Amniotic stem cell (primary cell): Measurements from ENCODE around the gene ARSB.

Source experiments
- DNase-seq: peaks from one replicate; lab custom pipeline; 2025; lab: John Stamatoyannopoulos, UW

ARSB gene

DNA sequence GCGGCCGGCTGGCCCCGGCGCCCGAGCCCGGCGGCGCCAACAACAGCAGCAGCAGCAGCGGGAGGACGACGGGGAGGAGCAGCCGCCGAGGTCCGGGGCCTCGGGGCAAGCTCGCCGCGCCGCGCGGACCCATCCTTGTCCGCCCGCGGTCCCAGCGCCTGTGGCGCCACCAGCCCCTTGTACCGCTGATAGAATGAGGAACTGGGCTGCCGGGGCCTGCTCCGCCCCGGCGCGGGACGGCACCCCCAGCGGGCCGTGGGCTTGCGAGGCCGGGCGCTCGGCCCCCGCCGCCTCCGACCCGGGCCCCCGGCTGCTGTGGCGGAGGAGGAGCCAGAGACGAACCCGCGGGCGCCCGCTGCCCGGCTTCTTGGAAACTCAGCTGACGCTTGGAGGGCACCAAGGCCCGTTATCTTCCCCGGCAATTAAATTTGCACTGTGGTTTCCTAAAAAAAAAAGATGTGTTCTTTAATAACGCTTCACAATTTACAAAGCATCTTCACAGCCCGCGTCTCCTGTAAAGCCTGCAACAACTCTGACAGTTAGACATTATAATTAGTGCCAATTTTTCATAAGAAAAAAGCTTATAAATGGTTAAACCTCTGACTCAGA, at the start of gene ARSB:
TSS of gene ARSB (minus strand) at position 195 of the 609 bp plus-strand sequence. CDS start at position 133, 62 bp downstream.
- no peak for DNase-seq

DNA sequence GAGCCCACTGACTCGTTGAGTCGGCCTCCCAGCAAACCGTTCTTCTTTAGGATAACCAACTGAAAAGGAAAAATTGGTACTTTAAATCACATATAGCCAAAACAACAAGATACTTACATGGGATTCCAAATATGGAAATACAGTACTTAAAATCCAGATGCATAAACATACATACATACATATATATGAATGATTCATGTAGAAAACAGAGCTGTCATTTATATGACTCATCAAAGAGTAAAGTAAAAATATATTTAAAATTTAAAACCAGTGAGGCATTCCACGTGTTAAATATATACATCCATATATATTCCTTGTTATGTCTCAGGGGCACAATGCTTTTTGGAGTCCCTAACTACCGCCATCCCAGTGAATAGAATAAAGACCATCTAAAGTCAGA, 47.7 kb upstream of the ARSB start:
- no peak for DNase-seq

DNA sequence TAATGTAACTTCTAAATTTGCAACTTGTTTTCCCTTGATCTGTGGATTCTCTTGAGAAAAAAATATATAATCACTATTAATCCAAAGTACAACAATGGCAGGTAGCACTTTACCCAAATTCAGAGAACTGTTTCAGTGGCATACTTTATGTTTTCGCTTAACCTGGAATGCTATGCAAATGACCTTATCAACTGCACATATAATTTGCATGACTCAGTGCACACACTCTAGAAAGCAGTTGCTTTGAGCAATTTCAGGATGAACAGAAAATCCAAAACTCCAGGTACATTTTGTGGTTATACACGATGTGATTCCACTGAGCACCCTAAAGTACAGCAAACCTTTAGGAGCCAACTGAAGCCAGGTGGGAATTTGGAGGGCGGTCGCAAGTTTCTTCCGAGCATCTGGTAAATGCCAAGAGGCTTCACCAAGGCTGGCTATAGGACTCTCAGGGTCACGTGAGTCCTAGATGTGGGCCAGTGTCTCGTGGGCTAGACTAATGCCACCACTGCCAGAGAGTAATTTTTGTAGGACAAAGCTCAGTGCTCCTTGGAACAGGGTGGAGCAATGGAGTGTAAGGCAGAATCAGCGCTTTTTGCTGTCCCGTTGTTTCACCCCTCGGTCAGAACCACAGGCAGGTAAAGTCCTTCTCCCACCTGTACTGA, 47.1 kb upstream of the ARSB start:
- no peak for DNase-seq

DNA sequence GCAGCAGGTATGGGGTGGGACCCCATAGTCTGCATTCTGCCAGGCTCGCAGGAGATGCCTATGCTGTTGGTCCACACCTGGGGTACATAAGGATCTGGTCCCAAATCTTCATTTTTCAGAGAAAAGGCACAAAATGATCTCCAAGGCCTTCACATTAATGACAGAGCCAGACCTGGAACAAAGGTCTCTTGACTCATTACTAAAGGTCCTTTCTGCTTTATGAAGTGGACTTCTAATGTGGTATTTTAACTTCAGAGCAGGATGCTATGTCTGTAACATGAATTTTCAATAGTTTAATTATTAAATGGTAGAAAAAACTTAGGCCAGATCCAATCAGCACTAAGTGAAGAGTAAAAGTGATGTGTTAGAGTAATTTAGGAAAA, 46.4 kb upstream of the ARSB start:
- DNase-seq, result no peak

DNA sequence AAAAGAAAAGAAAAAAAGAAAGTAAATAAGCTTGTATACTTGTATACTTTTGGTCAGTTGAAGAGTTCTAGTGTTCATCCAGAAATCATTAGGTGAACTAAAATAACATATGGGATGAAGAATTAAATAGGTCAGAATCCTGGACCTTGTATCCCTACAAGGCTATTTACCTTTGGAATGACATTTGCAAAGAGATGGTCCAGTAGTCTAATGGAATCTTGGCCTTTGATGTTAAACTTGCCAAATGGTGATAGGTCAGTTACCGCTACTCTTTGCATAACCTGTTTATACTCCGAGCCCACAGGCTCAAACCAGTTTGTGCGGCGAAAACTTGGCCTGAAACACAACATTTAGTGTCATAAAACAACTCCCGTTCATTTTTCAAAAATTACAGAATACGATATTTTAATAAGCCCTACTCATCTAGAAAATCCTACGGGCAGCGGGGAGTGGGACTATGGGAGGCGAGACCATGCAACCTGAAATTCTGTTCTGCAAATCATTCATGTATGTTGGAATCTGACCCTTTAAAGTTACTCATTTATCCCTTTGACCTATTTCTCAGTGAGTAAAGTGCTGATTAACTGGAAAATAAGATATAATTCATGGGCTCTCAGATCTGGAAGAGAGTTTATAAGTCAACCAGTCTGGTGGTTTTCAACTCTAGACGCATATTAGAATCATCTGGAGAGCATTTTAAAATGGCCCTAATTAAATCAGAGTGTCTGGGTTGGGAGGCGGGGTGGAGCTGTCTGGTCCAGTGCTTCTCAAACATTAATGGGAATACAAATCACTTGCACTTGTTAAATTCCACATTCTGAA, 45.8 kb upstream of the ARSB start:
- DNase-seq, result no peak

DNA sequence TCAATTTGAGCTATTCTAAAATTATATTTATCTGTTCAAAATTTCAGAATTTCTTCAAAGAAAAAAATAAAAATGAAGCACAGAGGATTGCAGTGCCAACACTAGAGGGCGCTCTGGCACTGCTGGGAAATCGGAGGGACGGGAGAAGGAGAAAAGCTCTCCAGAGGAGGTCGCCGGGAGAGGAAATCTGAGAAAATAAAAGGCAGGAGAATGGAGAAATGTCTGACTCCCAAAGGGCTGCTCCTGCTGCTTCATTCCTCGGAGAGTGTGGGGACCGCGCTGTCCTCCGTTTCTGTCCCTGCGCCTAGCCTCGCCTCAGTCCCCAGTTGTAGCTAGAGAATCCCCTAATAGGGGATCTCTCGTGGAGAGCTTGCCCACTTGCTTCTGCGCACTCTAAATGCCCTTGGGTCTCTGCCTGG, 40.0 kb upstream of the ARSB start:
- DNase-seq, result peak; percentile 21

DNA sequence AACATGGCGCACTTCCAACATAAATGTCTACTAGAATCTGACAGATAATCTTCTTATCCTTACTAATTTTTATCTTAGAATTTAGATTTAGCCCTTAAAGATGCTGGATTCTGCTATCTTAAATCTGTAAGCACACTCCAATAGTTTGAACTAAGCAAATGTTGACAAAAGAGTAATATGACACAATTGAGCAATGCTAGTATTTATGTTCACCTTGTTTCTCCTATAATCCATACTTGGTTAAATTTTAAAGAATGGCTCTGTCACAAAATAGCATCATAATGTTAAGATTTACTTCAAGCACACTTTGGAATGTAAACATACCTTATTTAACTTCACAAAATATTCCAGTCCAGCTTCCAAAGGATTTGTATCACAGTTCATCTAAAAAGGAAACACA, 38.8 kb upstream of the ARSB start:
- DNase-seq, result no peak

DNA sequence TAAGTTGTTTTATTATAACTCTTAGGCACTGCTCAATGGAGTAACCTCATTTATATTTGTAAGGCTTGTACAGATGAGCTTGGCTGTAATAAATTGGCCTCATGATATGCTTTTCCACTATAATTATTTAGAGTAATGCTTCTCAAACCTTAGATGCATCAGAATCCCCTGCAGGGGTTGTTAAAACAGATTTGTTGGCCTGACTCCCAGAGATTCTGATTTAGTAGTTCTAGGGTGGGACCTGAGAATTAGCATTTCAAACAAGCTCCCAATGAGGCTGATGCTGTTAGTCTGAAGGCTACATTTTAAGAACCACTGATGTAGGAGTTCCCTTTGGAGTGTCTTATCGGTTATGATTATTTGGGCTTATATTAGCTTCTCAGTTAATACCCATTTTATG, 38.2 kb upstream of the ARSB start:
- DNase-seq, result no peak

DNA sequence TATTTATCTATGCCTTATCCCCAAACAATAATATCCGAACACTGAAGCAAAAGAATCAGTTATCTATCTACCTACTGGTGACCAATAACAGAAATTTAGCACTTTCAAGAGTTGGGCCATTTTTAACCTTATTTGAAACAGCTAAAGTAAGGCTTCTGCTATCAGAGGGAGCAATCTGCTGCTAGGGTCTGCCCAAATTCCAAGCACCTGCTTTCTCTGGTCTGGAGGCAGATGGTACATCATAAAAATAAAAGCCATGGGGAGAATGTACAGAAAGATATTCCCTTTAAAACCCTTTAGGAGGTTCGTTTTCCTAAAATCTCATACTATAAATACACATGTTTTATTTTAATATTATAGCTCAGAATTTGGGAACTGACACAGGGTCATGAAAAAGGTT, 37.7 kb upstream of the ARSB start:
- no peak for DNase-seq

DNA sequence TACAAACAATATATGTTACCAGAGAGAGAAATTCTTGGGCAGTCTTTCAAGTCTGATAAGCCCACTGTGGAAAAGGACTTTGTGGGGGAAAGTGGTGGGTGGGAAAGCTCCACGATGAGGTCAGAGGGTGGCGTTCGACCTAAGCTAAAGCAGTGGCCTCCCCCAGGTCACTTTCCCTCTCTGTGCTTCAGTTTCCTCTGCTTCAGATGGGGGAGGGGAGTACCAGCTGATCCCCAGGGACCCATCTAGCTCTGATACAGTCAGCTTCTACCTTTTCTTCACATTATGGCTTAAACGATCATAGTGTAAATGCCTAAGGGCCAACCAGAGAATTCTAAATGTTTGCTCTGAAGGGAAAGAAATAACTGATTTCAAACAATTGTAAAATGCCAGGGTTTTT, 36.6 kb upstream of the ARSB start:
- no peak for DNase-seq

DNA sequence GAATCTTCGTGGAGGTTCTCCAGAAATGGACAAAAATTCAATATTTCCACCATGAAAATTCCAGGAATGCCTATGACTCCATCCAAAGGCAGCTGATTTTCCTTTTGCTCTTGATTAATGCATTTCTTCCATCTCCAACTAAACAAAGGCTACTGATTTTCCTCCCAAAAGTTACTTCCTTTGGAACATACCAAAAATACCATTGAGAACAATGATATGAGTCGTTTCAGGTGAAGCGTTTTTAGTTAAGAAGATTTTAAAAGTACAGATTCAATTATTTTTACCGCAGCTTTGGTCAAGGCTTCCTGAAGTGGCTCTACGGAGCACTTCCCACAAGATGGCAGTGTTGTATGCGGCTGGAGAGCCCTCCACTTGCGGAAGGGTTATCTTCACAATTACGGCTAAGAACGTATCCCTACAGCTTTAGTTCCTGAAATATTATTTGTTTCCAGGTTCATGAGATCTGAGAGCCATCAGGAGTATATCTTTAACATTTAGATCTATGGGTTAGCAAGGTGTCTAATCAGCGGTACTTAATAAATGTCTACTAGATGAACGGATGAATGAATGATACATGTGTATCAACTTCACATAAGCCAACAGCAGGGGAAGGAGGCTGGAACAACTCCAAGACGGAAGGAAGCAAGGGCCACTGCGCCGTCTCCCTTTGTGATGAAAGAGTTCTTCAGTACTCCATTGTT, 35.9 kb upstream of the ARSB start:
- DNase-seq, result peak; percentile 29

DNA sequence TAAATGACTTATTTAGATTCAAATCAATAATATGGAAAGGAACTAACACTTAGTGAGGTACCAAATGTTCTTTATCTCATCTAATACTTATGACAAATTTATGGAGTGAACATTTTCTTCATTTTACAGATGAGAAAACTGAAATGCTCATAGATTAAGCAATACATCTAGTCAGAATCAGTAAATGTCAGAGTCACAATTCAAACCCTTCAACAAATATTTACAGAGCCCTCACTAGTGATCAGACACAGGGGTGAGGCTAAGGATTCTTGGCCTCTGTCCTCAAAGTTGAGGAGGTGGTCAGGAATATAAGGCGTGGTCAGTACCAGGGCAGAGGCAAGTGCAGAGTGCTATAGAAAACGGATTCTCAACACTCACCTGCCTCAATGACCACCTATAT, 29.5 kb upstream of the ARSB start:
- DNase-seq, result no peak

DNA sequence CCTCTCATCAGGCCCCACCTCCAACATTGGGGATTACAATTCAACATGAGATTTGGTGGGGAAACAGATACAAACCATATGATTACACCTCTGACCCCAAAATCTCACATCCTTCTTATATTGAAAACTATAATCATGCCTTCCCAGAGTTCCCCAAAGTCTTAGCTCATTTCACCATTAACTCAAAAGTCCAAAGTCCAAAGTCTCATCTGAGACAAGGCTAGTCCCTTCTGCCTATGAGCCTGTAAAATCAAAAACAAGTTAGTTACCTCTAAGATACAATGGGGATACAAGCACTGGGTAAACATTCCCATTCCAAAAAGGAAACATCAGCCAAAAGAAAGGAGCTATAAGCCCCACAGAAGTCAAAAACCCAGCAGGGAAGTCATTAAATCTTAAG, 26.8 kb upstream of the ARSB start:
- DNase-seq, result no peak

DNA sequence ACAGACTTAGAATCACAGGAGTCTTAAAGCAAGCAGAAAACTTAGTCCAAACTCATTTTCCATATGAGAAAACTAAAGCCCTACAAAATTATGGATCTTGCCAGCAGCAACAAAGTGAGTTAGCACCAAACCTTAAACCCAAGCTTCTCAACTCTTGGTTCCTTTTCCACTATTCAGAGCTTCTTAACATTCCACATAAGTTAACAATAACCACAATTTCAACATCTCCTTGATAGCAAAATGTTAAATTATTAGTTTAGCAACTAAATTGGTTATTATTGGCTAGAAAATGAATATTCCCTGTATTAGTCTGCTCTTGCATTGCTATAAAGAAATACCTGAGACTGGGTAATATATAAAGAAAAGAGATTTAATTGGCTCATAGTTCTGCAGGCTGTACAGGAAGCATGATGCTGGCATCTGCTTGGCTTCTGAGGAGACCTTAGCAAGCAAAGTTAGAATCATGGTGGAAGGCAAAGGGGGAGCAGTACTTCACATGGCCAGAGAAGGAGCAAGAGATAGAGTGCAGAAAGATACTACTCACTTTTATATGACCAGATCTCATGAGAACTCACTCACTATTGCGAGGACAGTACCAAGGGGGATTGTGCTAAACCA, 26.2 kb upstream of the ARSB start:
- DNase-seq, result no peak

DNA sequence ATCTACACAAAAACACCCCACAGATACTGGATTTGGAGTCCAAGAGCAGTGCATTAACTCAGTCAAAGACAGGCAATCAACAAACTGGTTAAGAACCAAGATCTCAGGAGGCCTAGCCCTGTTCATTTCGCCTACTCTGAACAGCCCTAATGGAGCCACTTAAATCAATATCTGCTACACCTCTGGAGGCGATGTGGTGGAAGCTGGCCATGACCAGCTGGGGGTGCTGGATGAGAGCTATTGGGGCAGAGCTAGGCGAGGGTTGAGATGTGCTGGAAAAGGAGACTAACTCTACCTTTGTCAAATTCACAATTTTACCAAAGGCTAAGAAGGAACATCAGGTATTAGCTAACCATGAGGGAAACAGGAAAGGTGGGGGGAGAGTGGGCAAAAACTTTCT, 23.3 kb upstream of the ARSB start:
- no peak for DNase-seq

DNA sequence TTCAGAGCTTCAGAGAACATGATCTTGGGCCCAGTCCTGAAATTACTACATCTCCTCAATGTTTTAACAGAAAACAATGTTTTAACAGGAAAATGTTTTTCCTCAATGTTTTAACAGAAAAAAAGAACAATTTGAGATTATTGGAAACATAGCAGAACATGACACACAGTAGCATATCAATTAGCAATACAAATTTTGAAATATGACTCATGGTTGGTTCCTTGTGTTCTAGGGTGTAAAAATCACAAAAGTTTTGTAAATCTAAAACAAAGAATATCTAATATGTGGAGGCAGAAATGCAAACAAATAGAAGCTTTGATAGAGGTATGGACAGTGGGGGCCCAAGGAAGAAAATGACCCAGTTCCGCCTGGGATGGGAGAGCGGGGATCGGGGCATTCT, 22.8 kb upstream of the ARSB start:
- DNase-seq, result no peak

DNA sequence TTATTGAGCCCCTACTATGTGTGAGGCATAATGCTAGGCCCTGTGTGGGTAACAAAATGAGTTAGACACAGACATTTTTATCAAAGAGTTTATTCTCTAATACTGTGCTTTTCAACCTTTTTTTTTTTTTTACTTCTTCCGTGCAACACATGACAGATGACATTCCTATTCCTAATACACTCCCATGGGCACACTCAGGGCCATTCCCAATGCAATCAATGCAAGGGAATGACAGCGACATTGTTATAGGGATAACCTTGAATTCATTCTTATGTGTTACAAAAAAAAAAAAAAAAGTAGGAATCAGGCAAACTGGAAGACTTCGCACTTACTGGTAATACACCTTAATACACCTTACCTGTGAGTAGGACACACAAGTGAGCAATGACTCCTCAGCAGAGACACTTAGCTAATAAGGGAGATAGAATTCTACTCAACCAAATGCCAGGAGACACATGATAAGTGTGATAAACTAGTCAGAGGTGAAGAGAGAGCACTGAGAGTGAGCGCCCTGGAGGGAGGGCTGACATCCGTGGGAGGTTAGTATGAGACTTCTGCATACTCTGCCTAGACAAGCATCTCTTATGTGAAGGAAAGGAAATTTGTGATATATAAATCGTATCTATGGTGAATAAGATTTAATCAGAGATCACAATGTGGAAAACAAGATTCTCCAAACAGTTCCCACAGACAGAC, 21.0 kb upstream of the ARSB start:
- DNase-seq, result no peak

DNA sequence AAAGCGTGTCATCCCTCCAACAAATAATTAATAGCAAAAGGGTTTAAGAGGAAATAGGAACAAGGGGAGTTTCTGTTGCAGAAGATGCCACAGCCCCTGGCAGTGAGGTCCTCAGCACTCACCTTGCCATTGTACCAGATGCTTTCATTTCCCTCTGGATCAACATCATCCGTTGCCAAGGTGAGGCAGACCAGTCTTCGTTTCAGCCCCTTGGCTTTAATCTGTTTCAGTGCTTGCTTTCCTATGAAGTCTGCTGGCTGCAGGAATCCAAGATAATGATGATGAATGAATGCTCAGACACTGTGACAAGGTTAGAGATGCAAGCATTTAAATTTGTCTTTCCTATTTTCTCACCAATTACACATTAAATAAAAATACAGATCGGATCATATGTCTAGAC, 20.0 kb upstream of the ARSB start:
- no peak for DNase-seq

DNA sequence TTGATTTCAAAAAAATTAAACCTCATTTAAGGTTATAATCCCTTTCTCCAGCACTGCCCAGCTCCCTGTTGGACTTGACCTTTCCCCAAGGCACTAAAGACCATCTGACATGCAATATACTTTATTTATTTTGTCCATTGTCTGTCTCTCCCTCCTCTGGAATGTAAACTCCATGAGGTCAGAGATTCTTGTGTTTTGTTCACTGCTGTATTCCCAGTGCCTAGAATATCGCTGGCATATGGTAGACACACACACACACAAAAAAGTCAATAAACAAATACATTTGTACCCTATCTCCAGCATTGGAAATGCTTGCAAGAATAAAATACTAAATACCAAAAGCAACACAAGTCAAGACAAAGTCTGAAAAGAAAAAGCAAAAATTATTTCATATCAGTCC, 17.3 kb upstream of the ARSB start:
- no peak for DNase-seq

DNA sequence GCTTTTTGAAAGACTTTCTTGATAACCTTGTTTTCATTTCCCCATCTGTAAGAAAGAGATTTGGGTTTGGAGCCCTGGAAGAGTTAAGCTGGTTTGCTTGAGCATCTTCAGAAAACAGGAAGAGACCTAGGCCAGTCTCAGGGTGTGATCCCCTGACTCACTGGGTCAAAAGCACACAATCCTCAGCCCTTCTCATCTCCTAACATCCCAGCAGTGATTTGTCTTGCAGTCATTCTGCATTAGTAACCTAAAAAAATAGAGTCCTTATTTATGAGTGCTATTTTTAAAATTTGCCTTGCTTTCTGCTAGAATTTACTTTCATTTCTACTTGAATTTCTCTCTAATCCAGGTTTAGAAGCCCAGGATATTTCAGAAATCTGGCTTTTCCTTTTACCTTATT, 16.4 kb upstream of the ARSB start:
- DNase-seq, result no peak

DNA sequence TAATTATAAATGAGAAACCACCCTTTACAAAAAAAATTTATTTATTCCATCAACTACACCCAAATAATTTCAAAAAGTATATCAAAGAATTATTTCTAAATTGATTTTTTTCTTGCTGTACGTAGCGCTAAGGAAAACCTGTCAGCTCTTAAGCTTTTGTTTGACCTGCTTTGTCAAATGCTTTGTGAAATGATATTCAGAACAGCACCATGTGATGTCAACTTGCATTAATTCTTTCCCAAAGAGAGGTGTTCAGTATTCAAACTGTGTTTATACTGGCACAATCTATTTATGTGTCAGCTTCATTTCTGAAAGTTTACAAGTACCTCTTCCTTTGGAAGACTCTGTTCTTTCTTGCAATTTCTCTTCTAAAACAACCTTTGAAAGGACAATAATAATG, 12.0 kb upstream of the ARSB start:
- no peak for DNase-seq

DNA sequence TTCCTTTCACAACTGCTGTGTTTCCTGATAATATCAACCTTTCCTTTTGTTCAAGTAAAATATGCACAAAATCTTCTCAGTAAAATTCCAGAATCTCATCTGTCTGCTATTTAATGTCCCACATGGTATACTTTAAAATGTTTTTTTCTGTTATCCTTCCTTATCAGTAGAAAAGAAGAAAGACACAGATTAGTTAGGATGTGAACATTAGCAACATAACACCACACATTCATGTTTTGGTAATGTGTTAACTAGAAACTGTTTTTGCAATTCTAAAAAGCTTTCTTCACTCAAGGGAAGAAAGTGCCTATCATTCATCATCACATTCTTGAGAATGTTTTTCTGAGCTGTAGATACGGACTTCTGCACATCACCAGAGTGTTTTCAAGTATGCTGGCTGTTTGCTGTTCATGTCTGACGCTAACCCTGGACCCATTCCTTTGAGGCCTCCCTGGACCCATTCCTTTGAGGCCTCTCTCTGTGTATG, 10.5 kb upstream of the ARSB start:
- DNase-seq, result no peak
